Activated CD4-positive, alpha-beta T cell treated with anti-CD3 and anti-CD28 coated beads, Interleukin-2, Interleukin-4, amounts not matched to agents 100 ng/mL and 50 ng/mL, durations not matched to agents 16 hours and 8 hours (primary cell): ENCODE results near the gene ATL1.
A peak's percentile ranks its signal among the peaks of the same experiment; 100 is the strongest.
"Not testable (repeated sequence)": the region's sequence is repeated elsewhere in the genome, so short reads cannot be mapped to it uniquely, and the experiment has no call there.

Source experiments
- DNase-seq: peaks from one replicate; pipeline ENCODE4 v3.0.0-alpha.2; 2020; ENCODE audit warnings: low spot score

Gene ATL1

DNA sequence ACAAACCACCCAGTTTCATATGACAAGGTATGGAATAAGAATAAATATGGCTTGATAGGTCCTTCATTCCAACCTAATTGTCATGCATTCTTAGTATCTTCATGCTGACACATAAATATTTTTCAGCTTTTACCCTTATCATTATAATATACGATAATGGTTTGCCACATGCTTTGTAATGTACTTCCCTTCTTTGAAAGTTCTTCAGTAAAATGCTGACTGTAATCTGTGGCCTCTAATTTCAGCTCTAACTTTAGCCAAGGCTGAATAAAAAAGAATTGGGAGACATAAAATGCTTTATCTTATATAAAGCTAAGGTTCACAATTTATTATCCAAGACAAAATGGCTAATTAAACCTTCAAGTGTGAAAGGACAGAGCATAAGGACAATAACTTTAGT lies 24.9 kb upstream of the ATL1 start:
- no peak for DNase-seq

DNA sequence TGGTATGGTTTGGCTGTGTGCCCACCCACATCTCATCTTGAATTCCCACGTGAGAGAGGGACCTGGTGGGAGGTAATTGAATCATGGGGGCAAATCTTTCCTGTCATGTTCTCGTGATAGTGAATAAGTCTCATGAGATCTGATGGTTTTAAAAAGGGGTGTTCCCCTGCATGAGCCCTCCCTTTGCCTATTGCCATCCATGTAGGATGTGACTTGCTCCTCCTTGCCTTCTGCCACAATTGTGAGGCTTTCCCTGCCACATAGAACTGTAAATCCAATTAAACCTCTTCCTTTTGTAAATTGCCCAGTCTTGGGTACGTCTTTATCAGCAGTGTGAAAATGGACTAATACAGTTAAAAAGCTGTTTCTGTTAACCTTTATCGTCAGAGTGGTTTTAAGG lies 21.9 kb upstream of the ATL1 start:
- DNase-seq = not testable (repeated sequence)

DNA sequence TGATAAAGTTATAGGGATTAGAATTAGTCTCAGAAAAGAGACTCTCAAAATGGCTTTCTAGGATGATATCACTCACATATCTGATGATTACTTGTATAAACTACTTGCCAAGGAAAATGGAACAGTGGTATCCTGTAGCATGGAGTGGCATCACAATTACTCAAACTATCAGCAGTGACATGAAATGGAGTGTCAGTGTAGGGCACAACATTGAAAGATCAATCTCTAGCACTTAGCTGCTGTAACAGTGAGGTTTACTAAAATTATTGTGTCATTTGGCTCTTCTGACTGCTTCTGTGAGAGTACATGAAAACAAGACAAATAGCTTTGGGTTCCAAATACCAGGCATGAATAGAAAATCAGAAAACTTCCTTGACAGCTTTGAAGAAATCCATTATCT lies 20.9 kb upstream of the ATL1 start:
- DNase-seq = no peak

DNA sequence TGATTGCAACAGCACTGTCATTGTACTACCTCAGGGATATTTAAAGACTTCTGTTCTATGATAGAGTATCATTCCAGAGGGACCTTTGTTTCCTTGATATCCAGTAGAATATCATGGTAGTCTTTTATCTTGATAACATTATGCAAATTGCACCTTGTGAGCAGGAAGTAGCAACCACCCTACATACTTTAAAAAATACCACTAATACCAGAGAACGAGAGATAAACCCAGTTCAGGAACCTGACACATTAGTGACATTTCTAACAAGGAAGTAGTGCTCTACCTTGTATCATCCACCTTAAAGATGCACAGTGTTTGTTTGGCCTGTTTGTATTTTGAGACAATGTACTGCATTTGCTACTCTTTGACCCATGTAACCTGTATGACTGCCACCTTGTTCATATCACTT lies 18.8 kb upstream of the ATL1 start:
- no peak for DNase-seq

DNA sequence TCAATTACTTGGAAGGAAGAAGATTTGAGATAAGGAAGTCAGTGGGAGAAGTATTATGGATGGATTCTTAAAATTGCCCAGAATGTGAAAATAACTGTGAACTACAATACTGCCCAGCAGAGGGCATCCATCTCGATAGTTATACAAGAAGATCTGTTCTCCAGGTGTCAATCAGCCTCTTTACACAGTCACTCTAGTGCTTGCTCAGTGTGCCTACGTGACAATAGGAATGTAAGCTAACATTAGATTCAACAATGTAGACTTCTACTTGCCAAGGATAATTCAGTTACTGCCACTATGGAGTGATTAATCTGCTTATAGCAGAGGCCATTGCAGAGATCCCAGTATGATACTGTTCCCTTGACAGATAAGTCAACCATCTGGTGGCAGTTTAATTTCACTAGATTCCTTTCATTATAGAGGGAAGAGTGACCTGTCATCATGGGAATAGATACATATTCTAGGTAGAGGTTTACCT lies 17.0 kb upstream of the ATL1 start:
- peak; percentile 59 for DNase-seq

DNA sequence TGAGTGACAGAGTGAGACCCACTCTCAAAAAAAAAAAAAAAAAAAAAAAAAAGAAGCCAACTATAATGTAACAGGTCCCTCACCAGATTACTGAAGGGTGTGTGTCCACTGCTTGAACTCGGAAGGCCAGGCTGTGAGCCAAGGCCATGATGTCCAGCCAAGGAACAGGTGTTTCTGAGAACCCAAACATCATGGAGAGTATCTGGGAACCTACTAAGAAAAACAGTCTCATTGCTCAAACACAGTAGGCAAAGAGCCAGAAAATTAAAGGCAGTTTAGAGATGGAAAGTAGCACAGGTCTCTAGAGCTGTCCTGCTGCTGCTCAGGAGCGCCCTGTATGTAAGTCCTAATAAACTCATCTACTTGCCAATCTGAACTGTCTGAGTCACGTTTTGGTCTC lies 15.0 kb upstream of the ATL1 start:
- DNase-seq = no peak

DNA sequence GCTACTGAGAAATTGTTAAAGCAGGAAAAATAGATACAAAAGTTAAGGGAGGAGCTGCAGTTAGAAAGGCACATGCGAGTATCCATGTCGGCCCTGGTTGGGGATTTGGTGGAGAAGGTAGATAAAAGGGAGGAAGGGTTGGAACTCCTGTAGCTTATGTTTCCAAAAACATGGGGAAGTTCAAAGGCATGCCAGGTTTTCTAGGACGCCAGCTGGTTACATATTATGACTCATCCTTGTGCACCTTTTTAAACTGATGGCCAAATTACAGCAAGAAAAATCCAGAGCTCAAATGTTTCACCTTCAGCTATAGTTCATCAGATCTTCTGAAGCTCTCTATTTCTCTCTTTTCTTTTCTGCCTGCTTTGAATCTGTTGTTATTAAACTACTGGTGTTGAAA lies 14.3 kb upstream of the ATL1 start:
- DNase-seq = no peak

DNA sequence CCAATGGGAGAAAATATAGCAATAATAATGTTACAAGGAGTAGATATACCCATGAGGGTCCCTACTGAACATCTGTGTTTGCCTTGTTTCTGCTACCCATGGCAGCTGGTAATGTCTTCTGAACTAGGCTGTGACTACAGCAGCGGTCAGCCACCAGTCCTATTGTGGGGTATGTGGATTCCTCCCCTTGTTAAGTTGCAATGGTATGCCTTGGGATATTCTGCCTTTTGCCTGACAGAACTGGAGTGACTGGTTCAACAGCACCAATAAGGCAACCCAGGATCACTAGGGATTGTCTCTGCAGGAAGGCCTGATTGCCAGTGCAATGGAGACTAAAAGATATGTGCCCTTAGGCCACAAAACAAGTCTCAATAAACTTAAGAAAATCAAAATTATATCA lies 9.7 kb upstream of the ATL1 start:
- no peak for DNase-seq

DNA sequence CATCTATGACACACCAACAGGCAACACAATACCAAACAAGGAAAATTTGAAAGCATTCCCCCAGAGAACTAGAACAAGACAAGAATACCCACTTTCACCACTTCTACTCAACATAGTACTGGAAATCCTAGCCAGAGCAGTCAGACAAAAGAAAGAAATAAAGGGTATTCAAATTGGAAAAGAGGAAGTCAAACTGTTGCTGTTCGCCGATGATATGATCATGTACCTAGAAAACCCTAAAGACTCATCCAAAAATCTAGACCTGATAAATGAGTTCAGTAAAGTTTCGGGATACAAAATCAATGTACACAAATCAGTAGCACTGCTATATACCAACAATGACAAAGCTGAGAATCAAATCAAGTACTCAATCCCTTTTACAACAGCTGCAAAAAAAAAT lies 8.1 kb upstream of the ATL1 start:
- no peak for DNase-seq

DNA sequence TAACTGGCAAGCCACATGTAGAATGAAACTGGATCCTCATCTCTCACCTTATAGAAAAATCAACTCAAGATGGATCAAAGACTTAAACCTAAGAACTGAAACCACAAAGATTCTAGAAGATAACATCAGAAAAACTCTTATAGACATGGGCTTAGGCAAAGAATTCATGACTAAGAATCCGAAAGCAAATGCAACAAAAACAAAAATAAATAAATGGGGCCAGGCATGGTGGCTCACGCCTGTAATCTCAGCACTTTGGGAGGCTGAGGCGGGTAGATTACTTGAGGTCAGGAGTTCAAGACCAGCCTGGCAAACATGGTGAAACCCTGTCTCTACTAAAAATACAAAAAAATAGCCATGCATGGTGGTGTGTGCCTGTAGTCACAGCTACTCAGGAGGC lies 7.1 kb upstream of the ATL1 start:
- DNase-seq = not testable (repeated sequence)

DNA sequence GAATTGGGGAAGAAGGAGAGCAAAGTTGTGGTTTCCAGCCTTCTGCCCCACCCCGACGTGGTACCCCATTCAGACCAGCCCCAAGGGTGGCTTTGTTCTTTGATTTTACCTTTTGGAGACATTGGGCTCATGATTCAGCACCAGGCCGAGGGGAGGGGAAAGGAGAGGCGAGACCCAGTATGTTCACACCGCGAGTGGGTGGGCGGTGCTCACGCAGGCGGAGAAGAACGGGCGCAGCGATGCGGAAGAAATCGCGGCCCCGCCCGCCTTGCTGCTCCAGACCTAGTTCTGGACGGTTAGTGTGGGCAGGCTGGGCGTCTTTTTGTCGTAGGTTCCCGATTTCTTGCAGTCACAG lies 963 bp downstream of the ATL1 start:
- DNase-seq = peak; percentile 15

DNA sequence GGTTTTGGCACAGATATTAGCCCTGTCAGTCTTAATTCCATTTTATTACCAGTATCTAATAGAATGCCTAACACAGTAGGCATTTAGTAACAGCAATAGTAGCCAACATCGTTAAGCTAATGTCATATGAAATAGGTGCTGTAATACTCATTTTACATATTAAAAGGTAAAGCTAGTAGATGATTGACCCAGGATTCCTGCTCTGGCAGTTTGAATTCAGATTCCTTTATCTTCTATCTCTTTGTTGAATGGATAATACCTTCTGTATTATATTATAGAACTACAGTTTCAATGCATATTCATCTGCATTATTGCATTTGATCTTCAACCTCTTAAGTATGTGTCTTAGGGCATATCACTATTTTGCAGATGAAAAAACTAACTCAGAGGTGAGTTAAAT lies 2.9 kb downstream of the ATL1 start:
- DNase-seq = no peak

DNA sequence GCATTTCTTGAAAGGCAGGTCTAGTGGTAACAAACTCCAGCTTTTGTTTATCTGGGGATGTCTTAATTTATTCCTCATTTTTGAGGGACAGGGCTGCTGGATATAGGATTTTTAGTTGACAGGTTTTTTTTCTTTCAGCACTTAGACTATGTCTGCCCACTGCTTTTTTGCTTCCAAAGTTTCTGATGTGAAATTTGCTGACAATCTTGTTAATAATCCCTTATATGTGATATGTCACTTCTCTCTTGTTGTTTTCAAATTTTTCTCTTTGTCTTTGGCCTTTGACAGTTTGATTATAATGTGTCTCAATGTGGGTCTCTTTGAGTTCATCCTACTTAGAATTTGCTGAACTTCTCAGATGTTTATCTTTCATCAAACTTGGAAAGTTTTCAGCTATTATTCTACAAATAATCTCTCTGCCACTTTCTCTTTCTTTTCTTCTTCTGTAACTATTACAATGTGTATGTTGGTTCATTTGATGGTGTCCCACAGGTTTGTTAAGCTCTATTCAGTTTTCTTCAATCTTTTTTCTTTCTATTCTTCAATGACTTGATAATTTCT lies 9.8 kb downstream of the ATL1 start:
- DNase-seq = no peak

DNA sequence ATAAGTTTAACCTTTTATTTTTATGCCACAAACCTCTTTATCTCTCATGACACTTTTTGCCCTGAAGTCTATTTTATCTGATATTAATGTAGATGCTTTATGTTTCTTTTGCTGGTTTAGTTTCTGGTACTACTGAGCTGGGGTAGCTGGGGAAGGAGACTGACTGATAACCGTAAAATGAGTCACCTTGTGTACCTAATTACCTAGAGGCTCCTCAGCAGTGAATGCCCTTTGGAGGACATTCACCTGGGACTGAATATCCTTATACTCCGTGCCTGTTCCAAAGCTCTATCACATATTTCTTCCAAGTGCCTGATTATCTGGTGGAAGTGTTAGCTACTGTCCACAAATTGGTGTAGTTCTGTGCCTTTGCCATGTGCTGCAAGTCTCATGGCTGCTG lies 13.9 kb downstream of the ATL1 start:
- DNase-seq = no peak

DNA sequence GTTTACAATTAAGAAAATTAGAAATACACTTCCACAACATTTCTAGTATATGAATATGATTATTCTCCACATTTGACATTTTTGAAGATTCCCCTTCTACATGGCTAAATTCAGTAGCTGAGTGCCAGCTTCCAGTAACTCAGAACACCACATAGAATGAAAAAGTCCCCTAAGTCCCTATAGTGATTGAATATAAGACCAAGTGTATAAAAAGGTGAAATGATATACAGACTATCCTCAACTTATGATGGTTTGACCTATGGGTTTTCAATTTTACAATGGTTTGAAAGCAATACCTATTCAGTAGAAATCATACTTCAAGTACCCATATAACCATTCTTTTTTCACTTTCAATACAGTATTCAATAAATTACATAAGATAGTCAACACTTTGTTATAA lies 15.8 kb downstream of the ATL1 start:
- no peak for DNase-seq

DNA sequence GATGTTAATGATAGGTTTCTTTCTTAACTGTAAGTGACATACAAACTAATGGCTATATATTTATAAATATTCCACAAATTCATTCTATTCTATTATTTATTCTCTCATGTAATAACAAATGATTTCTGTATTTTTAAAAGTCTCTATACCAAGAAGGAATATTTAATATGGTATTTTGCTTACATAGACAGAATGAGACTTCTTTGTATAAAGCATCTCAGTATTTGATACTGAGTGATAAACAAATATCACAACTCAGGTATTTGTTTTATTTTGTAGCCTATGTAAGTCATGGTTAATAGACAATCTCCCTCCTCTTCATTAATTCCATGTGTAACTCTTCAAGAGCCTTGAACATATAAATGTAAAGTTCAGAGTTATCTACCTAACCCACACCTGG lies 18.0 kb downstream of the ATL1 start:
- DNase-seq = no peak

DNA sequence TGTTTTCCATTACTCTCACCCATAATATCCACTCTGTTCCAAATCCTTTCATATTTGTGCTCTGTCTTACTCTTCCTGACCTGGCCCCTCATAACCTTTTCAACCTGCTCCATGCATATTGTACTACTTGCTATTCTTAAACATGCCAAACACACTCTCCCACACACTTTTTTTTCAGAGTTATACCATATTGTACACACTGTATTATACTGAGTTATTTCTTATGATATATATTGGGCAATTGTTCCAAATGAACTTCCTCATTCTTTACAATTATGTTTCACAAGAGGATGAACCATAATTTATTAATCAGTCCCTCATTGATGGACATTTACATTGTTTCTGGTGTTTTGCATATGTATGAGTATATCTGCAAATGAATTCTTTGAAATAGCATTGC lies 18.5 kb downstream of the ATL1 start:
- no peak for DNase-seq

DNA sequence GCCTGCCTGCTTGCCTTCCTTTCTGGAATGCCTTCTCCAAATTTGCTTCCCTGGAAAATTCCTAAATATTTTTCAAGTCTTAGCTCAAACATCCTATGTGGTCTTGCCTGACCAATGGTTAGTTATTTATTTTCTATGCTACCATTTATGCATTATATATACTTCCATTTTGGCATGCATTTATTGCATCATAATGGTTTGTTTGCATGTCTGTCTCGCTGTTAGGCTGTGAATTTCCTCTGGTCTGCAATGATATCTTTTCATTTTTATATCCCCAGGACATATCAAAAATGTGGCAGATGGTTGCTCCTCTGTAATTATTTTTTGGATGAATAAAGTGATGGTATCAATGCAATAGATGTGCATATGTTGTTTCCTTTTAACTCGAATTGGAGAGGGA lies 30.5 kb downstream of the ATL1 start:
- DNase-seq = no peak

DNA sequence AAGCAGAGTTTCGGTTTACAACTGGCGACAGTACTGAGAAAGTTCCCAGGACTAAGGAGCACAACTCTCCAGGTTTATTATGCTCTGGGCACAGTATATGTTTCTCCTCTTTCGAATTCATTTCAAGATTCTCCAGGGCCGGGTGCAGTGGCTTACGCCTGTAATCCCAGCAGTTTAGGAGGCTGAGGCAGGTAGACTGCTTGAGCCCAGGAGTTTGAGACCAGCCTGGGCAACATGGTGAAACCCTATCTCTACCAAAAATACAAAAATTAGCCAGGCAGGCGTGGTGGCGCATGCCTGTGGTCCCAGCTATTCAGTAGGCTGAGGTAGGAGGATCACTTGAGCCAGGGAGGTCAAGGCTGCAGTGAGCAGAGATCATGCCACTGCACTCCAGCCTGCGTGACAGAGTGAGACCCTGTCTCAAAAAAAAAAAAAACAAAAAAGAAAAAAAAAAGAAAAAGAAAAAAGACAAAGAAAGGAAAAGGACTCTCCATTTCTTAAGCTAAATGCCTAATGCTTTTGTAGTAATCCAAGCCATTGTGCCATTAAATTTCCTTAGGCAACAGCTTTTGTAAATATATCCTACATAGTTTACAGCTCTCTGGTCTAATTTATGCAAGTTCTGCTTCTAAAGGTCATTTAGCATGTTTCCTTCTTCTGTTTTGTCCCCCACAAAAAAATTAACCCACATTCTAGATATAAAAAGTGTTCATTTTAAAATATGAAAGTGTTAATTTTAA lies 34.8 kb downstream of the ATL1 start:
- no peak for DNase-seq

DNA sequence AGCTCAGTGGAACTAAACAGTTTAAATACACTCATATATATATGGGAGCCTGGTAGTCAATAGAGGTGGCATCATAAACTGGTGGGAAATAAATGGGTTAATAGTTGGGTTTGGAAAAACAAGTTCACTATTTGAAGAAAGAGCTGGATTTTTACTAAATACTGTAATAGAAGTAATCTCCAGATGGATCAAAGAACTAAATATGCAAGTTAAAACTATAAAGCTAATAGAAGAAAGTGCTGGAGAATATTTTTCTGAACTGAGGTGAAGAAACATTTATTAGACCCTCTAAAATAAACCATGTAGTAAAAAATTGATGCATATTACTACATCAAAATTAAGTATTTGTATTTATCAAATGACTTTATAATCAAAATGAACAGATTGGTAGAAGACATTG lies 38.8 kb downstream of the ATL1 start:
- no peak for DNase-seq

DNA sequence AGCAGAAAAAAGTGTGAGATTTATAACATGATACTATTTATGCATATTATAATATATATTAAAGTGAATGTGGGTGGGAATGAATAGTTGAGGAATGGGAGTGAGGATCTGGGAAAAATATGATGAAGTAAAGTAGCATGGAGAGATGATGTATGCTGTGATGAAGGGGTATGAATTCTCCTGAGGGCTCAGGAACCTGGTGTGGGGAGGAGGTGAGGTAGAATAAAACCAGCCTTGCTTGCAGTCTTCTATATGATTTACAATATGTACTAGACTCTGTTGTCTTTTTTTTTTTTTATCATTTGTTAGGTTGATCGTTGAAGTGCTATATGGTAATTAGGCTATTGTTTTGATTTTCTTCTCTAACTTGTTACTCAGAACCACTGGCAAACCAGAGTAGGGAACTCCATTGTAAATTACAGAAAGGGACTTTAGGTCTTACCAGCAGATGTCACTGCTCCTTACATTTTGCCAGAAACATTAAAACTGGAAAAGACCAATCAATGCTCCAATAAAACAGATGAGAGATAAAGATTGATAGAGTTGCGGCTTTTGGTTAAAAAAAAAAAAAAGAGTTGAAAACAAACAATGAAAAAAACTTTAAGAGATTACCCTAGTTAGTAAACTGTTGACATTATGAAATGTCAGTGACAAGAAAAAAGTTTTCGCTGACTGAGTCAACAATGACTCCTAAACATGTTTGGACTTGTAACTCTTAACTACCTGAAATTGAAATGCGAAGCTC lies 39.9 kb downstream of the ATL1 start:
- DNase-seq = peak; percentile 26

DNA sequence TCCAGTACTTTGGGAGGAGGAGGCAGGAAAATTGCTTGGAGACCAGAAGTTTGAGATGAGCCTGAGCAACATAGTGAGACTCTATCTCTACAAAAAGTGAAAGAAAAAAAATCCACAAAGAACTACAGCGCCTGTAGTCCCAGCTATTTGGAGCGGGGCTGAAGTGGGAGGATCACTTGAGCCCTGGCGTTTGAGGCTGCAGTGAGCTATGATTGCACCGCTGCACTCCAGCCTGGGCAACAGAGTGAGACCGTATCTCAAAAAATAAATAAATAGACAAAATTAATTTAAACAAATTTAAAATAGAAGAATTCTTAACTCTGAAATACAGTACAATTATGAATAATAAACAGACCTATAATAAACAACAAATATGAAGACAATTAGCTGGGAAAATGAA lies 40.9 kb downstream of the ATL1 start:
- no peak for DNase-seq

DNA sequence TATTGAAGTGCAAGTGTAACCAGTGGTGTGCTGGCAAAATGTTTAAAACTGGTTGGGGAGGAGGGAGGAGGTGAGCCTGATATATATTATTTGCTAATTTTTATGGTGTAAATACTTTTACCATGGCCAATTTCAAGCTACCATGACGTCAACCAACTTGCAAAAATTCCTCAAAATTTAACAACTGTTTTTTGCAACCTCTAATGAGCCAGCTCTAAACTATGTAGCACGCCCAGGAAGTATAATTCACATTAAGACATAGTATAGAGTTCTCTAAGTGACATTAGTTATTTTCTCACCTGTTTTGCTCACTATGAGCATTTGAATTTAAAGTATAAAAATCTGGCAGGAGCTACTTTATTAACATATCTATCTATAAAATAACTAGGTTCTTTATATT lies 41.4 kb downstream of the ATL1 start:
- no peak for DNase-seq

DNA sequence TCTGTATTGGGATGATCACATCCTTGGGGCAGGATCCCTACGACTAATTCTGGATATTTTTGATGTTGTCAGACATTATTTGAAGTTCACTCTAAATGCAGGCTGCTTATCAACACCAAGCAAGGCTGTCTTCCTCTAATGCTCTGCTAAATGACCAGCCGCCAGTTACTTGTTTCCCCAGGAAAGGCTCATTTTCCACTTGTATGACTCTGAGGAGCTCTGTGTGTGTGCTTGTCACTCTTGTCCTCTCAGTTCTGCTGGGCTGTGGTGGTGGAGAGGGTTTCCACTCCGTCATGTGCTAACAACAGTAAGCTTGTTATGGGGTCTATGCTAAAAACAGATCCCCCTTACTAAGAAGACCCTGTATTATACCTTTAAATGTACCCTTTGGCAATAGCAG lies 42.1 kb downstream of the ATL1 start:
- DNase-seq = no peak
